NCI-H2171 (cell line): ENCODE results near the gene TGFBI.
A peak's percentile ranks its signal among the peaks of the same experiment; 100 is the strongest.

ENCODE experiments used
- DNase-seq: peaks from one replicate; lab custom pipeline; 2025; lab: John Stamatoyannopoulos, UW

TGFBI gene

DNA sequence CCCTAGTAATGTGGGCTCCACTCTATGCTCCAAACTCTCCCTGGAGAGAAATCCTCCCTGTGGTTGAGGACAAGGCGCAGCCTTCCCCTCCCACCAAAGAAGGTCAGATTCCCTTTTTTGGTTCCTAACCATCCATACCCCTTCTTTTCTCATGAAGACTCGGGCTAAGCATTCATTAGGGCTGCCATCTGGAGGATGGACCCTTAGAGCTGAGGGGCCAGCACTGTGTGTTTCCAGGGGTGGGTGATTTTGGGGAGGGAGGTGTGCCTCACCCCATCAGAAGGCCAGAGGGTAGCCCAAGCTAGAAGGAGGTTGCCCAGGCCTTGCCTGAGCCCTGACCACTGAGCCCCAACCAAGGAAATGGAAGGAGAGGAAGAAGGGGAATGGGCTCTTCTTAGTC, 36.8 kb downstream of the TGFBI start:
- no peak for DNase-seq

DNA sequence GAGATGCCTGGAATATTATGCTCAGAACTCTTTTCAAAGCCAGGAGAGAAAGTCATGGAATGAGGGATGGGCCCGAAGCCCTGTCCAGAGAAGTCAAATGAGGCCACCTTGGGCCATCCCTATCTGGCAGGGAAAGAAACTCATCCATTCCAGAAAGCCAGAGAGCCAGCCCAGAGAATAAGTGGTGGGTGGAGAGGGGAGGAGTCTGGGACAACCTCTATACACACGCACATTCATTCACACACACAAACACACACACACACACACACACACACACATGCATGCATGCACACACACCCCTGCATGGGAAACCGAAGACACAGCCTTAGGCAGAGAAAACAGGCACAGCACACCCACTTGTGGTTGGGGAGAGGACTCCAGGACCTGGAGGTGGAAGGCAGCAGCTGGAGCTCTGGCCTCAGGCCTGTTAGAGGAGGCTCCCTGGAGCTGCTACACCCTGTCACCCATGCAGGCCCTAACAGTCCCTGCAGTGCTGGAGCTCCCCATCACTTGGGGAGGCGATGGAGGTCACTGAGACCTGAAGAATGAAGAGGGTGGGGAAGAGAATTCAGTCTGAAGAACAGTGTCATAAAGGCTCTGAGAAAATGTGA, 38.0 kb downstream of the TGFBI start:
- no peak for DNase-seq

DNA sequence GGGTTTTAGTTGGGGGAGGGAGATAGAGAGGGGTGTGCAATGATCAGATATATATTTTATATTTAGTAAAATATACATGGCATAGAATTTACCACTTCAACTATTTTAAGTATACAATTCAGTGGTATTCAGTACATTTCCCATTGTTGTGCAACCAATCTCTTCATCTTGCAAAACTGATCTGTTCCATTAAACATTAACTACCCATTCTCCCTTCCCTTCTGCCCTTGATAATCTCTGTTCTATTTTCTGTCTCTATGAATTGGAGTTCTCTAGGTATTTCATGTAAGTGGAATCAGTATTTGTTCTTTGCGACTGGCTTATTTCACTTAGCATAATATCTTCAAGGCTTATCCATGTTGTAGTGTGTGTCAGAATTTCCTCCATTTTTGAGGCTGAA, 38.6 kb downstream of the TGFBI start:
- no peak for DNase-seq

DNA sequence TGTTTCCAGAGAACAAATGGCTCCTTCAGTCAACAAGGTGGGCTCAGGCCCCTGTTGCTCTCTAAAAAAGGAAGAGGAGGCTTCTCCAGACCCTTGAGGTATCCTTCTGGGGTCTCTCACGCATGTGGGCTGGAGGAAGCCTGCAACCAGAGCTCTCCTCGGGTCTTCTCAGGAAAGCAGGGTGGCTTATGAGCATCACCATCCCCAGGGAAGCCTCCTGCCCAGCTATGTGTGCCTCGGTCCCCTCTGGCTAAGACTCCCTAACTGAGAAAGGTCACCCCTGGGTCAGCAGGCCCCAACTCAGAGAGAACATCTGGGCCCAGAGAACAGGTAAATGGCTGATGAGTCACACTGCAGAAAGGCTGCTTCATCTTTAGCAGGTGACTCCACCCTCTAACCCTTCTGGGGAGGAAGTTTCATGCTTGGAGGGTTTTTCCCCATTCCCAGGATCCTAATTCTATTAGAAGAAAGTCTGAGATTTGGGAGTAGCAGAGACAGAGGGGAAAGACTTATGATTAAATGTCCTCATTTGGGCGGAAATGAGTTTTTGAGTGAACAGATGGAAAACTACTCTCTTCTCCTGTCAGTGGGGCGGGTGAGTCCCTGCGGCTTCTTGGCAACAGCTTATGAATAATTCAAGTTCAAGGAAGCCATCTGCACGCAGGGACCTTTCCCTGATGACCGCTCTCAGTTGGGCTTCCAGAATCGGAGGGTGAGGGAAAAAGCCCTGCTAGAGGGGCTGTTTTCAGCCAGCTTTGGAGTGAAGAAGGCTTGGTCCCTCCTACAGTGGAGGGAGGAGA, 41.9 kb downstream of the TGFBI start:
- DNase-seq = peak; percentile 5

DNA sequence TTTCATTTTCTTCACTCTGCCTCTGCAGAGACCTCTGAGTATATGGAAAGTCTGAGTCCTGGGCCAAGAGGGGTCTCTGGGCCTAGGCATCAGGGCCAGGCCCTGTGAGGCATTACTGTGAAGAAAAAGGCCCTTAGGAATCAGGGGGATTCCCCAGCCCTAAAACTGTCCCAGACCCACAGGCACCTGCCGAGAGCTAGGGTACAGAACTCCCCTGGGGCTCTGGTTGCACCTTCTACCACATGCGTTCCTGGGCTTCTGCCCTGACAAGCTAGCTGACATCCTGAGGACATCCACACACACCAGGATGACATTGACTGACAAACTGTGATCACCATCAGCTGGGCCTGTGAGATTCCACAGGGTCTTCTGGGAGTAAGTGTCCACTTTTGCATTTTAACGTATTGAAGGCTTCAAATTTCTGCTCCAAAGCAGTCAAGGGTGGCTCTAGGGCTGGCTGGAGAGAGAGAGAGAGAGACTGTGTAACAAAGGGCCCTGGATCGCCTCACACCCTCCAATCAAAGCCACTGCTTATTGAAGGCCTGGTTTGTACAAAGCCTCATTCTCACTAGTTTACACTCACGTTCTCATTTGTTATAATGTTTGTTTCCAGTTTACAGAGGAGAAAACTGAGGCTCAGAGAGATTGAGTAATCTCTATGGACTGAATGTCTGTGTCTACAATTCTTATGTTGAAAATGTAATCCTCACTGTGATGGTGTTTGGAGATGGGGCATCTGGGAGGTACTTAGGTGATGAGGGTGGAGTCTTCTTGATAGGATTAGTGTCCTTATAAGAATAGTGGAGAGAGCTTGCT, 45.1 kb downstream of the TGFBI start:
- no peak for DNase-seq

DNA sequence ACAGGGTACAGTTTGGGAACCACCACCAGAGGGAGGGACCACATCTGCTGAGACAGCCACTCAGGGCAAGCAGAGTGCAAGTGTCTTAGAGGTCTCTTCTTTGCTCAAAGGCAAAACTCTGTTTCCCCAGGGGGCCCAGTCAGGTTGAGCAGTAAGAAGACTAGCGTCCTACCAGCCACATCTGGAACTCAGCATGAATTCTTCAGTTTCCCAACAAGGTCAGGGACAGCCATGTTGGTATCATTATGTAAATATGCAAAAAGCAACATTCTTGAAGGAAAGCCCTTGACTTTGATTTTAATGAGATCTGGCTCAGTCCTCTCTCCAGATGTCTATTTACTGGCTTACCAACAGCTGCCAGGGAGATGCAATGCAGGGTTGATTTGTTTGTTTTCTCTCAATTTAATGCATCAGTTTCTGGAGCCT, 46.7 kb downstream of the TGFBI start:
- DNase-seq = no peak

DNA sequence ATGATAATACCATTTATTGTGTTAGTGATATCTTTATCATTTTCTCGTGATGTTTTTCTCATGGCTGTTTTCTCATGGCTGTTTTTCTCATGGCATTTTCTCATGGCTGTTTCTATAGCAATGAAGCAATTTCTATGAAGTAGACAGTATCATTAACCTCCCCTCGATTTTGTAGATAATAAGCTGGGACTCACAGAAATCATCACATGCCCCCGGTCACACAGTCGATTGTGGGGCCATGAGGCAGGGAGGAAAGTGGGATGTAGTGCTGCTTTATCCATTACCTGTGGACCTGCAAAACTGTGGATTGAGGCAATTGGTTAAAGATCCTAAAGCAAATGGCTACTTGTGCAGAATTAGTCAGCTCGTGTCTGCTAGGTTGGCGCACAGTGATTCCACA, 47.3 kb downstream of the TGFBI start:
- no peak for DNase-seq

DNA sequence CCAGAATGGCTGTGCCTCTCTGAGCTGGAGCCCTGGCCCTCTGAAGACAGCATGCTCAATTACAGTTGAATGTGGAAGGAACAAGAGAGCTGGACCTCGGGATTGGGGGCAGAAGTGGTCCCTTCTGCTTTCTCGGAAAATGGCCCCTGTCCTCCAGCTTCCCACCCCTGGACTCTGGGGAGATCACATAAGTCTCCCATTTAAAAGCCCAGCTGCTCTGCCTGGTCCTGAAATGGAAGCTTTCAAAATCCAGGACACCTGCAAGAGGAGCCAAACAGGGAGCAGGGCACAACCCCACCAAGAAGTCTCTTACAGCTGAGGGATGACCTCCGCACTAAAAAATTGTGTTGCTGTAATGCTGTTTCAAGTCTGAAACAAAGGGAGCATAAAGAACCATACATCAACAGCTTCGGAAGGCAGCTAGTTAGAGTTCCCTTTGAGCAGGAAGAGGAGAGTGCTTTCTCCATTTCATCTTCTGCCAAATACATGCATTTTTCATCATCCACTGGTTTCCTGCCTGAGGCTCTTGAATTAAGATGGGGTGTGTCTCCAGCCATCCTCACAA, 48.2 kb downstream of the TGFBI start:
- DNase-seq = no peak

DNA sequence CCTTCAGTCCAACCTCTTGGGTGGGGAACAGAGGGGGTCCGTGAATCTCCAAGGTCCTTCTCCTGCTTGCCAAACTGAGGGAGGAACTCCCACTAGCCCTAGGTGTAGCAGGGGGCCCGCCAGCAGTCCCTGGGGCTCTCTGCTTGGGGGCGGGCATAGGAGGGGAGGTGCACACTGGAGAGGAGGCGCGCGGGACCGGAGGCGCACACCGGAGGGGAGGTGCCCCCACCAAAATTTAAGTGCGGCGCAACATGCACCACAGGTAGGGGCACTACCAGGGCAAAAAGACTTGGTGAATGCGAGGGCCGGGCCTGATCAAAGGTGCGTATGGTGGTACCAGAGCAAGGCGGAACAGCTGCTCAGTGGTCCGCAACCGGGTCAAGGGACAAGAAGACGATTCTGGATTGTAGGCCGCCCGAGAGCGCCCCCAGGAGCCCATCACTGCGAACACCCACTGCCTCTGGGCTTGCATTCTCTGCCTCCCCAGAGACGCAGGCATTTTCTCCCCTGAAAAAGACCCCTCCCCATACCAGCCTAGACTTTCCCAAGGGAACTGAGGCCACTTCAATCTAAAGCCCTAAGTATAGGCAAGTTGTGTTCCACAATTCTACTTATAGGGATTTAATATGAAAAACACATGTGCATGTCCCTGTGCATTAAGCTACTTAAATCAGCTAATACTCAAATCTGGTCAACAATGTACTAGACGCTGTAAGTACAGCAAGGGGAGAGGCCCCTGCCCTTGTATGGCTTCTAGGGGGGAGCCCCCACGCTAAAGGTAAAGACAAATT, 50.6 kb downstream of the TGFBI start:
- no peak for DNase-seq

DNA sequence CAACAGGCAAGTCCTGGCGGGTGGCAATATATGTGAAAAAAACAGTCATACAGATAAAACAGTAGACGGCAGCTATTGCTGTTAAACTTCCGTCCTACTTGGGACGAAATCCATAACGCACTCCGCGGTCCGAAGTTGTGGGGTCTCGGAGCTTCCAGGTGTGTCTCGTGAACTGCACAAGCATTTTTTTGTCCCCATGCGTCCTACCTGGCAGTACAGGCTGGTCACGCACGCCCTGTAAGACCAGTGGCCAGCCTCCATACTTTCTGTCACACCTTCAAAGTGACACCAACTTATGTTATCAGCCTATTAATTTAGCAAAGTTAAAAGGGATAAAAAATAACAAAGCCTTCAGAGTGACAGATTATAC, 51.3 kb downstream of the TGFBI start:
- DNase-seq = no peak

DNA sequence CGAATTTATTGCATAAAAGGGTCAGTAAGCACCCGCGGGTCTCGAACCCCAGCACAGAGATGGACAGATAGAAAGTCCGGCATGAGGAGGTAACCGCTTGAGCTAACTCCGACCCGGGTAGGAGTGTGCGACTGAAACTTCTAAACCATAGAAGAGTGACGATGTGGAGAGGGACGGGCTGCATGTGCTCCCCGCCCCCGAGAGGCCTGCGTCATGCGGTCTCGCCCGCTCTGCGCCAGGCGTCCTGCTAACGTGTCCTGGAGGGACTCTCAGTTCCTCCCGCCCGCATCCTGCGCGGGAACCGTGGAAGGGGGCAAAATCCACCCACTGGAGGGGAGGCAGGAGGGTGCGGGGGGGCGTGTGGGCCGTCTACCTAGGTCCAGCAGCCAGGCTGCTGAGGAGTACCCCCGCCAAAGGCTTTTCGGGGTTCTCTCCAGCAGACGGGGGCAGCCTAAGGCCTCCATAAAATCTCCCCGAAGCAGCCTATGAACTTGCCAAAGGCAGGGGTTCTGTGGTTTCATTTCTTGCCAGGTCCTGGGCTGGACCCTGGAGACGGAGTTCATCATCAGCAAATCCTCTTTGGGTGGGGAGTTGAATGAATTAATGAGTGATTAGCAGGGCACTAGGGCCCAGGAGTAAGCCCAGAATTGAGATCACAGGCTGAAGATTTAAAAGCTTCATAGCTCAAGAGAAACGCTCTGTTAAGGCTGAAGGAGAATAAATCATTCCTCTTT, 51.9 kb downstream of the TGFBI start:
- DNase-seq = no peak

DNA sequence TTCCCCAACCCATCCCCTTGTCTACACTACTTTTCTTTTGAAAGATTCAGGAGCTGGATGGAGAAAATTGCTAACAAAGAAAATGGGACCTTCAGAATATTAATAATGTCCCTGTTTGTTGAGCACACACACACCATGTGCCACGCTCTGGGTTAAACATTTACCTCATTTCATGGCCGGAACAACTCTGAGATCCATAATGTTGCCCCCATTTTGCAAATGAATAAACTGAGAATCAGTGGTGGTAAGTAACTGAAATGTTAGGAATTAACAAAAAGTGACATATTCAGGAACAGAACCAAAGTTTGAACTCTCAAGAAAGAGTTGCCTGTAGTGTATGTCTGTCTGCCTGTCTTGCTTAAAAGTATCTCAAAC, 52.4 kb downstream of the TGFBI start:
- DNase-seq = no peak

DNA sequence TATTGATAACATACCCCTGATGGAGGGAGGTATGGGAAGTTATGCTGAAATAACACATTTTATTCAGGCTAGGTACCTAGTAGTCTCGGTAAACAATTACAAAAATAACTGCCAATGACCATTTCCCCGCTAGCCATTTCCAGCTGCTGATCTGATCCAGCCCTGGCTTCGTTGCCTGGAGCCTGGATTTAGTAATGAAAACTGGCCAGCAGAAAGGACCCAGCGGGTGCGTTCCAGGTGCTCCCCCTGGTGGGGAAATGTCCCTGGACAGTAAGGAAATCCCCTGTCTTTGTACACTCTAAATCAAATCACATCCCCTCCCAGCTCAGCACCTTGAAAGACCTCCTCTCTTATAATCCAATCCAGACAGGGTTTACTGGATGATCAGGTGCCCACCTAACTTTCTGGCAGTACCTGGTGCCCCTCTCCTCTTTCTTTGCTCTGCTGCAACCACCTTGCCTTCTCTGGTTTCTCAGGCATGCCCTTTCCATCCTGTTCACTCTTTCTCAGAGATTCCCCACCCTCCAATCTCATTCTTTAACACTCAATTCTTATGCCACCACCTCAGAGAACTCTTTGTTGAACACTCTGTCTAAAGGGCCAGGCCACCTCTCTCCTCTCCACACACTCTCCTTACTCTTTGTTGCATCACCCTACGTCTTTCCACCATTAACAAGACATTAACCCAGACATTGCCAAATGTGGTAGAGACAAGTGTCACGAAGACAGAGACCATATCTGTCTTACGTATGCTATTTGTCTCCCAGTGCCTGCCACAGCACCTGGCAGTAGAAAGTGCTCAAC, 53.8 kb downstream of the TGFBI start:
- no peak for DNase-seq

DNA sequence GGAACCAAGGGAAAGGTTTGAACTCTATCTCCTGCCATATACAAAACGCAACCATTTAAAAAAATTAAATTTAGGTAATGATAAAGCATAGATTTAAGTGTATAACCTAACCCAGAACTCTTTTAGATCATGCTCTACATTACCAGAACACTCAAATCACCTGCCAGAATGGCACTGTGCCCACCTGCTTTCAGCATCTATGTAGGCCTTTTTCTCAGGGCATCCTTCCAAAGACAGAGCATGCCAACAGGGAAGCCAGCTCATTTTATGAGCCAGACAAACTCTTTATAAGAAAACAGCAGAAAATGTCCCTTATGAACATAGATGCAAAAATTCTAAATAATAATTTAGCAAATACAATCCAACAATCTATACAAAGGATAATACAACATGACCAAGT, 55.9 kb downstream of the TGFBI start:
- no peak for DNase-seq

DNA sequence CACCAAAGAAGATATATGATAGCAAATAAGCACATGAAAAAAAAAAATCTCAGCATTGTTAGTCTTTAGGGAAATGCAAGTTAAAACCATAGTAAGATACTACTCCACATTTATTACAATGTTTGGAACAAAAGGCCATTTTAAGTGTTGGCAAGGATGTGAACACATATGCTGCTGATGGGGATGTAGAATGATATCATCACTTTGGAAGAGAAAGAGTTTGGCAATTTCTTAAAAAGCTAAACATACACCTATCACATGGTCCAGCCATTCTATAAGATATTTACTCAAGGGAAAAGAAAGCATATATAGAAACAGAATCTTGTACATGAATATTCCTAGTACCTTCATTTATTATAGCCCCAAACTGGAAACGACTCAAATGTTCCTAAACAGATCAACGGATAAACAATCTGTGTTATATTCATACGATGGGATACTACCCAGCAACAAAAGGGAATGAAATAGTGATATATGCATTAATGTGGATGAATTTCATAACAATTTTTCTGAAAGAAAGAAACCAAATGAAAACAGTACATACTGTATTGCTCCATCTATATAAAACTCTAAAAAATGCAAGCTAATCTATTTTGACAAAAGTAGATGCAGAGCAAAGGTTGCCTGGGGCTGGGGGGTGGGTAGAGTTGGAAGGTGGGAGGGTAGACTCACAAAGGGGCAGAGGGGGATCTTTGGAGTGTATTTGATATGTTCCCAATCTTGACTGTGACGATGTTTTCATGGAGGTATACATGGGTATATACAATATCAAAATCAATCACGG, 58.2 kb downstream of the TGFBI start:
- no peak for DNase-seq

DNA sequence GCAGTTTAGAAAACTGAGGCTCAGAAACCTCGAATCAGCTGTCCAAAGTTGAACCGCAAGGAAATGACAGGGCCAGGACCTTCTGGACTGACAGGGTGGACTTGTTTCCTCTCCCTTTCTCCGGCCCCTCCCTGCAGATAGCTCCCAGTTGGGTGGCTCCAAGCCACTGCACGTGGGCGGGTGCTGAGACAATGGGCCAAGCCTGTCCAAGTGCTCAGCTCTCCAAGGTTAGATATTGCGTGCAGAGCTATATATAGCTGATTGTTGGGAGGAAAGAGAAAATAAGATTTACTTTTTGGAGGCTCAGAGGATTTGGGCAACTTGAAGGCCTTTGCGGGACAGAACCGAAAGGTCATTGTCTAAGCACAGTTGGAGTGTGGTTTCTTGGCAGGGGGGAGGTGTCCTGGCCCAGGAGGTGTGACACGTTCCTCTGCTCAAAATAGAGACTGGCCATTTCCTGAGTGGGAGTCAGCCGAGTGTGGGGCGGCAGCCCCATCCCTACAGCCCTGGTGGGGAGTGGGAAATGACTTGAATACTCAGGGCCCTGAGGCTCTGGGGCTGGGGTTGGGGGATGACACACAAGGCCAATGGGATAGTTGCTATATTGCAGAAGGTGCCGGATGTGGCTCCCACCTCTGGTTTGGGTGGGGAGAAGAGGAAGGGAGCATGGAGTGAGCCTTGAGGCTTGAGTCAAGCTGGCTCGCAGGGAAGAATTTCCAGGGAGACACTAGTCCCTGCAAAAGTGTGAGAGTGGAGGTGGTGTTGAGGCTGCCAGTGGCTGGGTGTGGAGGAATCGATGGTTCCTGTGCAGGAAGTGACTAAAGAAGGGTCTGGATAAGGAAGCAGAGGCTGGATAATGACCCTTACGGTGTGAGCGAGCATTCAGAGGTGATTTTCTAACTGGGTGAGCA, 59.4 kb downstream of the TGFBI start:
- DNase-seq = no peak

DNA sequence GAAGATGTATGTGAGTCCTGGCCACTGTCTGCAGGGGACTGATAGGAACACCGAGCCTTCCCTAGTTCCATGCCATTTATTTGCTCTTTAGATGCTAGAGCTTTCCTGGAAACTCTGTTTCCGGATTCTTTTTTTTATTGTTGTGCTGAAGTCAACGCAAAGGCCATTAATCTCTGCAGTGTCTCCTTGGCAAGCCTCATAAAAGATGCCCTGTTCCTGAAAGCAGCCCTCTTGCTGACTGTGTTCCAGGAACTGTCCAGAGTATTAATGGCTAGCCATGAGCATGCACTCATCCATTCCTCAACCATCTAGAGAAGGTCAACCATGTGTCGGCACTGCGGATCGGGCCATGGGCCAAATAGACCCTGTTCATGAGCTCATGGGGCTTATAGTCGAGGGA, 61.0 kb downstream of the TGFBI start:
- no peak for DNase-seq

DNA sequence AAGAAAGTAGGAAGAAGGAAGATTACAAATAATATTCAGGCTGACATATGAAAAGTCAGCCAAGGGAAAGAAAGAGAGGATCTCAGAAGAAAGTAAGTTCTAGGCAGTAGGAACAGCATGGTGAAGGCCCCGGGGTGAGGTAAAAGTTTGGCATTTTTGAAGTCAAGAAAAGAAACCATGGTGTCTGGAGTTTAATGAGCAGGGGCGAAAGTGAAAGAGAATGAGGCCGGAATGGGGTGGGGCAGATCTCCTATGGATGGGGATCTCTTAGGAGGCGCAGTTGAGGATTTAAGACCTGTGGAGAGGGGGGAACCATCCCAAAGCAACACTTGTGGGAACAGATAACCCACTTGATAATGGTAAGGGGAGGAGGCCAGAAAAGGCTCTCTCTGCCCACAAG, 61.5 kb downstream of the TGFBI start:
- DNase-seq = no peak
